GM18511 (cell line): ENCODE measurements around the gene DENND2D.
"Not testable (repeated sequence)": the region's sequence is repeated elsewhere in the genome, so short reads cannot be mapped to it uniquely, and the experiment has no call there.

ENCODE experiments used
- ATAC-seq: cut with Tn5 transposase; IDR thresholded peaks from one replicate; pipeline ENCODE4 v1.9.1; 2021; ENCODE audit warnings: mild to moderate bottlenecking, moderate library complexity; ENCODE audit not compliant: unreplicated experiment

DENND2D gene

GRCh38 chr1:111221633-111222291 is 21.3 kb upstream of the DENND2D start:
- ATAC-seq = peak; percentile 69

- no peak for ATAC-seq
These were observed 20.8 kb upstream of the DENND2D start for GRCh38 chr1:111221276-111221632.

GRCh38 chr1:111220302-111220890 is 19.9 kb upstream of the DENND2D start:
- no peak for ATAC-seq

- peak; percentile 33 for ATAC-seq
These were observed 19.3 kb upstream of the DENND2D start for GRCh38 chr1:111219557-111220286.

- ATAC-seq = no peak
These were observed 18.5 kb upstream of the DENND2D start for GRCh38 chr1:111218701-111219556.

GRCh38 chr1:111217183-111217910 is 16.9 kb upstream of the DENND2D start:
- ATAC-seq = no peak

GRCh38 chr1:111216751-111217150 is 16.3 kb upstream of the DENND2D start:
- ATAC-seq = no peak

- ATAC-seq = not testable (repeated sequence)
These were observed 14.8 kb upstream of the DENND2D start for GRCh38 chr1:111215285-111215684.

- no peak for ATAC-seq
These were observed 14.4 kb upstream of the DENND2D start for GRCh38 chr1:111214884-111215283.

- ATAC-seq = peak; percentile 23
These were observed 13.8 kb upstream of the DENND2D start for GRCh38 chr1:111214074-111214801.

- ATAC-seq = no peak
These were observed 13.0 kb upstream of the DENND2D start for GRCh38 chr1:111213412-111213811.

- no peak for ATAC-seq
These were observed 12.3 kb upstream of the DENND2D start for GRCh38 chr1:111212634-111213335.

- ATAC-seq = no peak
These were observed 11.5 kb upstream of the DENND2D start for GRCh38 chr1:111211921-111212320.

GRCh38 chr1:111209622-111210021 is 9.2 kb upstream of the DENND2D start:
- no peak for ATAC-seq

- no peak for ATAC-seq
These were observed 8.5 kb upstream of the DENND2D start for GRCh38 chr1:111208921-111209320.

- ATAC-seq = no peak
These were observed 5.2 kb upstream of the DENND2D start for GRCh38 chr1:111205714-111206050.

GRCh38 chr1:111204983-111205713 is 4.7 kb upstream of the DENND2D start:
- no peak for ATAC-seq

- ATAC-seq = peak; percentile 73
These were observed 3.9 kb upstream of the DENND2D start for GRCh38 chr1:111204201-111204982.
